ENCODE results near the gene C2orf69. TPM values are rescaled to one million over a fixed set of nuclear protein-coding genes. Genes with fewer than 3 reads are reported as not detected.

C2orf69 gene
- total and polyA plus RNA-seq, 8 donors, result 9.6 to 13.1 (median 10.4) TPM

DNA sequence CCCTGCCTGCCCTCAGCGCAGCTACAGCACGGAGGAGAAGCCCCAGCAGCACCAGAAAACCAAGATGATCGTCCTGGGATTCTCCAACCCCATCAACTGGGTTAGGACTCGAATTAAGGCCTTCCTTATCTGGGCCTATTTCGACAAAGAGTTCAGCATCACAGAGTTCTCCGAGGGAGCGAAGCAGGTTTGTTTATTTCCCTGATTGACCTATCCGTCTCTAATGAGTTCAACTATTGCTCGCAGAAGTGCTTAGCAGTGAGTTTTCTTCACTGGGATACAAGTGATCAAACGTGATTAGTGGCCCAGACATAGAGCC lies 44.9 kb downstream of the C2orf69 start:
- H3K4me3 ChIP-seq, result peak overlapping the region; percentile 83 to 95
- intact Hi-C loops (cut with DNase I), result no loop called here
- H3K27ac ChIP-seq, result peak overlapping the region; percentile 88 to 95
- TF ChIP-seq, protein P1, sequence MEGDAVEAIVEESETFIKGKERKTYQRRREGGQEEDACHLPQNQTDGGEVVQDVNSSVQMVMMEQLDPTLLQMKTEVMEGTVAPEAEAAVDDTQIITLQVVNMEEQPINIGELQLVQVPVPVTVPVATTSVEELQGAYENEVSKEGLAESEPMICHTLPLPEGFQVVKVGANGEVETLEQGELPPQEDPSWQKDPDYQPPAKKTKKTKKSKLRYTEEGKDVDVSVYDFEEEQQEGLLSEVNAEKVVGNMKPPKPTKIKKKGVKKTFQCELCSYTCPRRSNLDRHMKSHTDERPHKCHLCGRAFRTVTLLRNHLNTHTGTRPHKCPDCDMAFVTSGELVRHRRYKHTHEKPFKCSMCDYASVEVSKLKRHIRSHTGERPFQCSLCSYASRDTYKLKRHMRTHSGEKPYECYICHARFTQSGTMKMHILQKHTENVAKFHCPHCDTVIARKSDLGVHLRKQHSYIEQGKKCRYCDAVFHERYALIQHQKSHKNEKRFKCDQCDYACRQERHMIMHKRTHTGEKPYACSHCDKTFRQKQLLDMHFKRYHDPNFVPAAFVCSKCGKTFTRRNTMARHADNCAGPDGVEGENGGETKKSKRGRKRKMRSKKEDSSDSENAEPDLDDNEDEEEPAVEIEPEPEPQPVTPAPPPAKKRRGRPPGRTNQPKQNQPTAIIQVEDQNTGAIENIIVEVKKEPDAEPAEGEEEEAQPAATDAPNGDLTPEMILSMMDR (IDR thresholded peaks at IDR 0.05), result no peak
- H3K4me1 ChIP-seq, result peaks cover 11 to 38% of the 10 kb centered on the region in 2 donors
- DNase-seq, result no peak
- no peaks in the 10 kb centered on the region for H3K9me3 ChIP-seq
- peaks cover 0 to 25% of the 10 kb centered on the region in 2 donors for H3K36me3 ChIP-seq
- H3K27me3 ChIP-seq, result no peaks in the 10 kb centered on the region
- ATAC-seq, result no peak

DNA sequence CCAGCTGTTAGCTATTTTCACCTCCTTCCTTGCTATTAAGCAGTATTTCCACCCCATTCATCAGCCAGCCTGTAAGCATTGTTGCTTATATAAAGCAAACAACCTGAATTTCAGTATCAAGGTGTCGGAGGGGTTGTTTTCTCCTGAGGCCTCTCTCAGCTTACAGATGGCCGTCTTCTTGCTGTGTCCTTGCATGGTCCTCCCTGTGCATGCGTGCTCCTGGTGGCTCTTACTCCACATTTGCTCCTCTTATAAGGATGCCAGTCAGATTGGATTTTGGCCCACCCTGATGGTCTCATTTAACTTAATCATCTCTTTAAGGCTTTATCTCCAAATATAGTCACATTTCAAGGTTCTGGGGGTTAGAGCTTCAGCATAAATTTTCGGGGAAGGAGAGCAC lies 46.9 kb downstream of the C2orf69 start:
- peaks cover 0 to 45% of the 10 kb centered on the region in 2 donors for H3K36me3 ChIP-seq
- no peak overlapping the region for H3K27ac ChIP-seq
- no peaks in the 10 kb centered on the region for H3K27me3 ChIP-seq
- no peak overlapping the region for H3K4me3 ChIP-seq
- TF ChIP-seq, protein P1 (IDR thresholded peaks at IDR 0.05), result no peak
- H3K9me3 ChIP-seq, result no peaks in the 10 kb centered on the region
- DNase-seq, result no peak
- intact Hi-C loops (cut with DNase I), result no loop called here
- H3K4me1 ChIP-seq, result peaks cover 11 to 33% of the 10 kb centered on the region in 2 donors
- no peak for ATAC-seq

DNA sequence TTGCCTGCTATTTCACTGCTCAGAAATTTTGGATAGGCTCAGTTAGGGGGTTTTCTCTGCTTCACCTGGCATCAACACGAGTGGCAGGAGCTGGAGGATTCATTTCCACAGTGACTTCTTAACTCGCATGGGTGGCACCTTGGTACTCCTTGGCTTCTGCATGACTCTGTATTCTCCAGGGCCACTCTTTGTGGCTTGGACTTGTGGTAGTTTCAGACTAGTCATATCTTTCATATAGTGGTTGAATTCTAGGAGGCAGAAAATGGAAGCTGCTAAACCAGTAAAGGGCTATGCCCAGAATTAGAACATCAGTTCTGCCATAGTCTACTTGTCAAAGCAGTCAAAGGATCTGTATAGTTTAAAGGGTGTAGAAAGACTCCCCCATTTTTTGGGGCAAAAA lies 51.1 kb downstream of the C2orf69 start:
- TF ChIP-seq, protein P1 (IDR thresholded peaks at IDR 0.05), result no peak
- no peak overlapping the region for H3K27ac ChIP-seq
- ATAC-seq (no peak), DNase-seq (no peak)
- H3K4me1 ChIP-seq, result peaks cover under 1 to 7% of the 10 kb centered on the region in 2 donors
- H3K9me3 ChIP-seq, result no peaks in the 10 kb centered on the region
- peaks cover 0 to 78% of the 10 kb centered on the region in 2 donors for H3K36me3 ChIP-seq
- intact Hi-C loops (cut with DNase I), result no loop called here
- no peaks in the 10 kb centered on the region for H3K27me3 ChIP-seq
- H3K4me3 ChIP-seq, result no peak overlapping the region

DNA sequence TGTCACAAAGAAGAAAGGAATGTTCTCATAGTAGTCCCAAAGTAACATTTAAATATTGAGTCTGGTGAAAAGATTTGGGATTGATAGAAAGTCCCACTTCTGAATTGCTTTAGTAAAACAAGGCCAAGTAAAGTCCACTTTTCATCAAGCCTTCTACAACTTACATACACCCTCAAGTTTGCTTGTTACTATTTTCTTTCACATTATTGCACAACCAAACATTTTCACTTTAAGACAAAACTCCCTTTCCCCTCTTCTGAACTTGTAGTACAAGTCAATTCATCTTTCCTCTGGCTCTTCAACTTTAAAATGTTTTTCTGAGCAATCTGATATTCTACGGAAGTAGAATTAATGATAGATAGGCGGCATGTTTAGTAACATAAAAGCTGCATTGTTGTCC lies 55.3 kb downstream of the C2orf69 start:
- peaks cover 0 to 49% of the 10 kb centered on the region in 2 donors for H3K36me3 ChIP-seq
- intact Hi-C loops (cut with DNase I), result no loop called here
- H3K27me3 ChIP-seq, result no peaks in the 10 kb centered on the region
- ATAC-seq (no peak), DNase-seq (no peak)
- no peaks in the 10 kb centered on the region for H3K4me1 ChIP-seq
- H3K4me3 ChIP-seq, result no peak overlapping the region
- no peak overlapping the region for H3K27ac ChIP-seq
- TF ChIP-seq, protein P1 (IDR thresholded peaks at IDR 0.05), result no peak
- H3K9me3 ChIP-seq, result no peaks in the 10 kb centered on the region

DNA sequence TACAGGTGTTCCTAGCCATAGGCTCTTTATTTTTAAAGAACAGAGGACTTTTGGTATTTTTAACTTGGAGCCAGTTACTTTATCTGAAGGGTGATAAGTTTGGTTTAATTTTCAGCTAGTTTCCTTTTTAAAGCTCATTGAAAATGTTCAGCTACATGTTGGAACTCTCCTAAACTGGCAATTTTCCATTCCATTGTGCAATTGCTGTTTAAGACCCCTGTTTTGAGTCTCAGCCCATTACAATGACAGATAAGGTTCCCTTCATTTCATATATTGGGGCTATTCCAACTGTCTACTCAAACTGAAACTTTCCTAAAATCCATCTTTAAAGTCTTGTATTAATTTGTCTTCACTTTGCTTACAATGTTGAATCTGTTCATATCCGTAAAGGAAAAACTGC lies 55.9 kb downstream of the C2orf69 start:
- TF ChIP-seq, protein P1 (IDR thresholded peaks at IDR 0.05), result no peak
- intact Hi-C loops (cut with DNase I), result no loop called here
- Histone ChIP-seq H3K27ac (no peak overlapping the region), H3K4me3 (no peak overlapping the region), H3K27me3 (no peaks in the 10 kb centered on the region), H3K36me3 (peaks cover 0 to 43% of the 10 kb centered on the region in 2 donors), H3K9me3 (no peaks in the 10 kb centered on the region), H3K4me1 (no peaks in the 10 kb centered on the region)
- ATAC-seq (no peak), DNase-seq (peak in 1 of 4 donors; percentile 58)

All from left lung (tissue), 10 donors.